HG03378 (cell line): ENCODE data around the gene DUS1L.

Experiments
- ATAC-seq: cut with Tn5 transposase; IDR thresholded peaks from one replicate; pipeline ENCODE4 v1.9.1; 2021; ENCODE audit warnings: mild to moderate bottlenecking, moderate library complexity; ENCODE audit not compliant: unreplicated experiment

The DUS1L gene

DNA sequence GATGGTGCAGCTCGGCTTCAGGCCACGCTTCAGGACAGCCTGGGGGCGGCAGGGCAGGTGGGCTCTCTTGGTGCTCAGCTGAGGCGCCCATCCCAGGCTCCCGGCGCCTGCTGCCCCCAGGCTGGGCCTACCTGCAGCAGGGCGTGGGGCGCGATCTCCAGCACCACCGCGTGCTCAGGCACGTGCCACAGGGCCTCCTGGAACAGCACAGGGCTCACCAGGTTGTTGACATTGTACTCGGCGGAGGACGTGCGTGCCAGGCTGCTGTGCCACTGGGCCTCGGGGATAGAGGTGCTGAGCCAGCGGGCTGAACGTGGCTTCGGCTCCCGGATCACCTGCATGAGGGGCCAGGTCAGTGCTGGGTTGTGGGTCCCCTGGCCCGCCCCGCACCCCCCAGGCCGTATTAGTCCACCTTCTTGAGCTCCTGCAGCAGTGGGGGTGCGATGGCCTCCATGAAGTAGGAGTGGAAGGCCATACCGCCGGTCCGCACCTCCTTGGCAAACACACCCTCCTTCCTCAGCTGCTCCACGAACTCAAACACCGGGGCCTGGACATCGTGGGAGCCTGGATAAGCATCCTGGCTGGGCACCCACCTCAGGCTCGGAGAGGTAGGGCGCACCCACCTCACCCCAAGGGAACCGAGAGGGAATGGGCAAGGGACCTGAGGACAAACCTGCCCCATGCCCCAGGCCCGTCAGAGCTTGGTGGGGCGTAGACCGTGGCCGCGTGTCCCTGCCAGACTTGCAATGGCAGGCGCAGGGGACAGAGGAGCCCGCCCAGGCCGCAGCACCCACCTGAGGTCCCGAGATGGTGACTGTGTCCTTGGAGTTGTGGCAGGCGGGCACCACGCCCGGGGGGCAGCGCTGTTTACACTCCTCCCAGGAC lies 23.5 kb upstream of the DUS1L start:
- ATAC-seq = no peak

DNA sequence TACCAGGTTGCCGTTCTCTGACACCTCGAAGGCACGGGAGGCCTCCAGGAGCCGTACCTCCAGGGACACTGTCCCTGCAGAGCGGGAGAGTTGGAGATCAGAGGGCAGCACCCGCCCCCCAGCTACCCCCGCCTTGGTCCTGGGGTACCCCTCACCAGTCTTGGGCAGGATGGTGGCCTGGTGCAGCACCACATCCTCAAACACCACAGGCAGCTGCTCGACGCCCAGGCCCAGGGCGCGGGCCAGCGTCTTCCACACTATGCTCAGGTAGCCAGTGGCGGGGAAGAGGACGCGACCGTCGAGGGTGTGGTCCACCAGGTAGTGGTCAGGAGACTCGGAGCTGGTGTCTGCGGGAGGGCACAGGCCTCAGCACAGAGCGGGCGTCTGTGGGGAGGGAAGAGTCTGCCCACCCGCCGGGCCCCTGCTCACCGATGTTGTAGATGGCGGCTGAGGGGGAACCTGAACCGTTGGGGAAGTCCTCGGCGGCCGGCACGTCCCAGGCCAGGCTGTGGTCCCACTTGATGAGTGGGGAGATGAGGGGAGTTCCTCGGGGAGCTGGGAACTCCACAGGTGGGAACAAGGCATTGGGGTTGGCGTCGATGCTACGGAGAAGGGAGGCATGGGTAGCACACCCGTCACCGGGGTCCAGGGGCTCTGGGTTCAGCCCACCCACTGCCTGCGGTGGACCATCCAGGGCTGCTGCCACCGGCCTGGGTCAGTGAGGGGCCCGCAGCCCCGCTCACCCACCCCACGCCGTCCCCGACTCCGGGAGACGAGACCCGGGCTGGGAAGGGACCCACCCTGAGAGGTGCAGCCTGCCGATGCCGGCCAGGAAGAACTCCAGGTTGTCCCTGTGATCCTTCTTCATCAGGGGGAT lies 22.6 kb upstream of the DUS1L start:
- ATAC-seq = no peak

DNA sequence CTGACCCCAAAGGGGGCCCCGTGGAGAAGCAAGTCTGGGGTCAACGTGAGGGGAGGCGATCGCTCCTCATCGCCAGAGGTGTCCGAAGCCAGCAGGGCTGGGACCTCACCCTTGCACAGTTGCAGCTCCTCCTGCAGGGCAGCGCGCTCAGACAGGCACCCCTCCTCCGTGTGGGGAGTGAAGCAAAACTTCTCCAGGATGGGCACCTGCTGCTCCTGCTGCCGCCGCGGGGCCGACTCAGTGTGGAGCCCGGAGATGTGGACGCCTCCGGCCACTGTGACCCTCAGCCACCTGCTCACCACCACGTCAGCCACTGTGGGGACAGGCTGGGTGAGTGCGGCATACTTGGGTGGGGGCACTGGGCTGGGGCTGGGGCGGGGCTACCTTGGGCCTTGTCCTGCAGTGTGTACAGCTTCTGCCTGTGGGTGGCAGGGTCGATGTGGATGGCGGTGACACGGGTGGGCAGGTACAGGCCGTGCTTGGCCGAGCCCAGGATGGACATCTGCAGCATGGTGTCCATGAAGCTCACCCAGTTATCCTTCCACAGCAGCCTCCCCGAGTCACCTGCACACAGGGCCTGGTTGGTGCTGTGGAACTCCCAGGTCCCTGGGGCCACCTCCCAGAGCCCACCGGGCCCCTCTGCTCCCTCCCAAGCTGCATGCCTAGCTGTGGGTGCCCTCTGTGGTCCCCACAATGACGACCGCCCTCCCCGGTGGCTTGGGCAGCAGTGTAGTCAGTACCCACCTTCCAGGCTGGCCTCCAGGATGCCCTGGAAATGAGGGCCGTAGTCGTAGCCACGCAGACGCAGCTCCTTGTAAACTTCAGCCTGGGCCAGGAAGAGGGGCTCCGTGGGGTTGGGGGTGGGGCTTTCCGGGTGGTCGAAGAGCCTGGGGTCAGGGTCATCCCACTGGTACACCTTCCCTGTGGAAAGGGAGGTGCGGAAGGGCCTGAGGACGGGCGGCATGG lies 21.6 kb upstream of the DUS1L start:
- ATAC-seq = no peak

DNA sequence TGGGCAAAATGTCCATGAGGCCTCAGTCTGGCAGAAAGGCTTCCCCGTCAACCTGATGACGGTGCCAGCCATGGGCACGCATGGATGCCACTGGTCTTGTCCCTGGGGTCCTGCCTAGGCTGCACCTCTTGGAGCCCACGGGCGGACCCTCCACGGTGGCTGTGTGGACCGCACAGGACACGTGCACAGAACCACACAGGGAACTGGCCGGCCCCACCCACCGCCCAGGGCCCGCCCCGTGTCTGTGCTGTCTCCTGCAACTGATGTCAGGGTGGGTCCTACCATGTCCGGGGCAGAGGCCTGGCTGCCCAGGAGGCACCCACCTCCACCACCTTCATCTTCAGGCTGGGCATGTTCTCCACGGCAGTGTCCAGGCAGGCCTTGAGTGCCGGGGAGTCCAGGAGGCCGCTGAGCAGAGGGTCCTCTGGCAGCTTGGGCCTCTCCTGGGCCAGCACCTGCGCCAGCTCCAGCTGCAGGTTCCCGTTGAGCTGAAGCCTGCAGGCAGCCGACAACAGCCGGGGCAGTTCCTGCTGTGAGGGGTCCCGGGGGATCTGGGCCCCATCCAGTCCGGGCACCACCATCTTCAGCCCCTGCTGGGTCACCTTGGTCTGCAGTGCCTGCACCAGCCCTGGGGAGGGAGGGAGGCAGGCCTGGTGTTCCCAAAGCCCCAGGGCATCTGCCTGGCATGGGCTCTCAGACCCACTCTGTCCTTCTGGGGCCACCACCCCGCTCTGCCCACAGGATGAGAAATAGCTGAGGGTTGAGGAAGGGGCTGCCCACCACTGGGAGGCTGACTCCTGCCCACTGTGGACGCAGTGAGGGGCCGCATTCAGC lies 20.5 kb upstream of the DUS1L start:
- ATAC-seq = no peak

DNA sequence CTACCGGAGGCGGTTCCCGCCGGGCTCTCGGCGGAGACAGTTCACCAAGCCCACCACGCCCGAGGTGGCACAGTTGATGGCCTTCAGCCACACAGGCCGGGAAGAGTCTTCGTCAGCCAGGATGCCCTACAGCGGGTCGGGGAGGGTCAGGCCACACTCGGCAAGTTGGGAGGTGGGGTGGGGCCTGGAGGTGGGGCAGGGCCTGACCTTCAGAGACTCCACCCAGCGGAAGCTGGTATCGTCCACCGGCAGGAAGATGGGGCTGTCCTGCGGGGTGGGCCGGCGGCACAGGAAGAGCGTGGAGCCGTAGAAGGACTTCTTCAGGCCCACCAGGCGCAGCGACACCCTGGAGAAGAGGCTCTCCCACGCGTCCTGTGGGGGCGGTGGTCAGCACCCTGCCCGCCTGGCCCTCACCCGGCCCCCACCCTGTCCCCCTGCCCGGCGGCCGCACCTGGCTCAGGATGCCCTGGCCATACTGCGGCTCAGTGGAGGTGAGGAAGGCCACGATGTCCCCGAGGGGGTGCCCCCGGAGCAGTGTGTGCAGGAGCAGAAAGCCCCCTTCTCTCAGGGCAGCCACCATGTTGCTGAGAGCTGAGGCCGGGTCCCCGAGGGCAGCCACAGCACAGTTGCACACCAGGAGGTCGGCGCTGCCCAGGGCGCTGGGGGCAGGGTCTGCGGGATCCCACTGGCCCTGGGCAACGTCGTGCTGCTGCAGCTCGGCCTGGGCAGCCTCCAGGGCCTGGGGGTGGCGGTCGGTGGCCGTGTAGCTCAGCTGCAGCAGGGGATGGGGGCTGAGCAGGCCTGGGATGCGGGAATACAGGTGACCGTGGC lies 19.6 kb upstream of the DUS1L start:
- no peak for ATAC-seq

DNA sequence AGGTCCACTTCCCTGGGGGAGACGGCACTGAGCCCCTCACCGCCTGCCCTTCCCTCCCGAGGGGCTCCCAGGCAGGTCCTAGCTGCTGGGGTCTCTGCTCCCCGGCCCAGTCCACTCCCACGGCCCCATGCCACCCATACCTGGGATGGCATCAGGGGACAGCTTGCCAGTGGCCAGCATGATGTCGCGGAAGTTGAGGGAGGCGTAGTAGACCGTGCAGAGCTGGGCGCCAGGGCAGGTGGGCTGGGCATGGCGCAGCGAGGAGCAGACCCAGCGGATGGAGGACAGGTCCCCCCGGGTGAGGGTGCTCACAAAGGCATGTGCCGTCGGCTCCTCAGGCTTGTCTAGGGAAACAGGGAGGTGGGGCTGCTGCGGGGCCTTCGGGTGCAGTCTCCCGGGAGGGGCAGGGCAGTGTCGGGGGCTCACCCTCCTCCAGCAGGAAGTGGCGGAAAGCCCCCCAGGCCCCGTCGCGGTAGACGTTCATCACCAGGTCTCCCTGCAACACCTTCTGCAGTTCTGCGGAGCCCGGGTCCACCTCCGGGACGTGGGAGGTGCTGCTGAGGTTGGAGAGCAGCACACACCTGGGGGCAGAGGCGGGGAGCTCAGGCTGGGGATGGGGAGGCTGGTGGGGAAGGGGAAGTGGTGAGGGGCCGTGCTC lies 18.9 kb upstream of the DUS1L start:
- ATAC-seq = no peak

DNA sequence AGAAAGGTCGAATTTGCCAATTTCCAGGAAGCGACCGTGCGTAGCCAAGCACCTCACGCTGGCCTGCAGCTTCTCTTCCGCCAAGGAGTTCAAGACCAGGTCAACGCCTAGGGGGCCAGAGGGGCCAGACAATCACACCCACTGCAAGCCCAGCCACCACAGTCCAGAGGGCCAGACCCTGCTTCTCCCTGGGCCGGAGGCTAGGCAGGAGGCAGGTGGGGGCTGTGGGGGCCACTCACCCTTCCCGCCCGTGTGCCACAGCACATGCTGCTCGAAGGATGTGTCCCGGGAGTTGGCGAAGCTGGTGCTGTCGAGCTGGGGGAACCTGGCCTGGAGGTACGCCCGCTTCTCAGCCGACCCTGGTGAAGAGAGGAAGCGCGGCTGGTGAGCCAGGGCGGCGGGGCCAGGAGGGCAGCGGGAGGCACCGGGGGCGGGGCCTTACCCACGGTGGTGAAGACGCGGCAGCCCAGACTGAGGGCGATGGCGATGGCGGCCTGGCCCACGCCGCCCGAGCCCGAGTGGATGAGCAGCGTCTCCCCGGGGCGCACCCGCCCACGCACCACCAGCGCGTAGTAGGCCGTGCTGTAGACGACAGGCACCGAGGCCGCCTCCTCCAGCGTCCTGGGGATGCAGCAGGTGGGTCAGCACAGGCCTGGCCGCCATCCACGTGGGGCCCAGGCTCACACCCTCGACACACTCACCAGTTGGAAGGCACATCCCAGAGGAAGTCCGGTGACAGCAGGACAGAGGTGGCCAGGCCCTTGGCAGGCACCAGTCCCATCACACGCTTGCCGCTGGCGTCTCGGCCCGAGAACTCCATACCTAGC lies 18.1 kb upstream of the DUS1L start:
- no peak for ATAC-seq

DNA sequence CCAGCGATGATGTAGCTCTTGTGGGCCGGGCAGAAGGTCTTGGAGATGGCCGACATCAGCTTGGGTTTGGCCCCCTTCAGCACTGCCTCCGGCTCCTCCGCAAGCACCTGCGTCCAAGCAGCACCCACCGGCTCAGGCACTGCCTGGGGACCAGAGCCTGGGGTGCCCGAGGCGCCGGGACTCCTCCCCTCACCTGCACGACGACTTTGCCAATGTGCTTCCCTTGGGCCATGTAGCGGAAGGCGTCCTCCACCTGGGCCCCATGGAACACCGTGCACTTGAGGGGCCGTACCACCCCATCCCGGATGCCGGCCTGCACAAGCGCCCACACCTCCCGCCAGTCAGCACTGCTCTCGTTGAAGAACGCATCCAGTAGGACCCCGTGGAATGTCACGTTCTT lies 17.4 kb upstream of the DUS1L start:
- ATAC-seq = no peak

DNA sequence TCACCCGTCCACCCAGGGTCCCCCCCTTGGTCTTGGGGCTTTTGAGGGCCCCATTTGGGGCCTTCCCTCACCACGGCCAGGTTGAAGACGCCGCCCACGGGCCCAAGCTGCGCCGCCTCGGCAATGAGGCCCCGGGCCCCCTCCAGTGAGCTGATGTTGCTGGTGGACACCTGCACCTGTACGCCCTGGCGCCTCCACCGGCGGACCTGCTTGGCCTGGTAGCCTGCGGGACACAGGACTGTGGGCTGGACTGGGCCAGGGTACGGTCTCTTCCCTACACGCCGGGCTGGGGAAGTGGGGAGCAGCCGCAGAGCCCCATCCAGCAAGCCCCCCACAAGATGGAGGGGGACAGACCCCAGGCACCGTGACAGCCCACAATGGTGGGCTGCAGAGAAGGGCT lies 16.9 kb upstream of the DUS1L start:
- ATAC-seq = no peak

DNA sequence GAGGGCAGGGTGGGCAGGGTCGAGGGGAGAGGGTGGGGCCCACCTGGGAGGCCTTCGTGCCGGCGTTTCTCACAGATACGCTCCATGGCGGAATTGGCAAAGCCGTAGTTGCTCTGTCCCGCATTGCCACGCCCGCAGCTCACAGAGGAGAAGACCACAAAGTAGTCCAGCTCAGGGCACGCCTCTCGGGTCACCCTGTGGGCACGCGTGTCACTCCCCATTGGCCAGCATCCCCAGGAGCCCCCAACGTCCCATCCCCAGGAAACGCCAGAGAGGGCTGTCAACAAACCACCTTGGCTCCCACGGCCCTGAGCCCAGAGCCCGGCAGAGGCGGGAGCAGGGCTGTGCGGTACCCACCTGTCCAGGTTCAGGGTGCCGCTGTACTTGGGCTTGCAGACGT lies 16.4 kb upstream of the DUS1L start:
- ATAC-seq = no peak

DNA sequence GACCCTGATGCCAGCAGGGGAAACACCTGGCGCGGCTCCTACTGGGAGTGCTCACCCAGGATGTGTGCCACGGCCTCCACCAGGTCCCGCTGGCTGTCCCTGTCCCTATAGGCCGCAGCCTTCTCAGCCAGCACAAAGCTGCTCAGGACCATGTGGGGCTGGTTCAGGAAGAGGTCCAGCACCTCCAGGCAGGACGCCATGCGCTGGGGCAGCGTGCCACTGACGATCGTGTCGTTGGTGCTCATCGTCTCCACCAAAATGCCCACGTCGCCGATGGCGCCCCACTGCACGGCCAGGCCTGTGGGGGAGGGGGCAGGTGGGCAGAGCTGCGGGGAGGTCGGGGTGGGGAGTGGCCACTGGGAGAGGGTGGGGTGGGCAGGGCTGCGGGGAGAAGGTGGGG lies 15.9 kb upstream of the DUS1L start:
- ATAC-seq = no peak

DNA sequence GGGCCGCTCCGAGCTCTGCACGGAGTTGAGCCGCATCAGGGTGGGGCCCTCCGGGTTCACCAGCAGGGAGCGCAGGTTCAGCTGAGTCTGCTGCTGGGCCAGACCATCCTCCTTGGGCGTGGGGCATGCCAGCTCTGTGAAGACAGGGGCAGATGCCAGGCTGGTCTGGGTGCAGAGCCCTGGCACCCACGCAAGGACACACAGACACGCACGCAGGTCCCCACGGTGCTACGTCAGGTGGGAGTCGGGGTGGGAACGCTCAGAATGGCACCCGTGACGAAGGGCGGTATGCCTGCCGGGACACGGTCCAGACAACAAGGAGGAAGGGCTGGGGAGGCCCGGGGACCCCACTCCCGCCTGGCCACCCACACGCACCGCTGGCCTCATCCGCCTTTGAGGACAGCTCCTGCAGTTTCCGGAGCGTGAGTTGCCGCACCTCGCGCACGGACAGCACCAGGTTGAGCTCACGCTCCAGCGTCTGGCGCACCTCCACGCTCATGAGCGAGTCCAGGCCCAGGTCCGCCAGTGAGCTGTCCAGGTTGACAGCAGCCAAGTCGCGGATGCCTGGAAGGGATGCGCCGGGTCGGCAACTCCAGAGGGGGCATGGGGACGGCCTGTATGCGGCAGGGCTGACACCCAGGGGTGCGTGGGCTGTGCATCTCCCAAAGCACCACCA lies 15.3 kb upstream of the DUS1L start:
- ATAC-seq = no peak

DNA sequence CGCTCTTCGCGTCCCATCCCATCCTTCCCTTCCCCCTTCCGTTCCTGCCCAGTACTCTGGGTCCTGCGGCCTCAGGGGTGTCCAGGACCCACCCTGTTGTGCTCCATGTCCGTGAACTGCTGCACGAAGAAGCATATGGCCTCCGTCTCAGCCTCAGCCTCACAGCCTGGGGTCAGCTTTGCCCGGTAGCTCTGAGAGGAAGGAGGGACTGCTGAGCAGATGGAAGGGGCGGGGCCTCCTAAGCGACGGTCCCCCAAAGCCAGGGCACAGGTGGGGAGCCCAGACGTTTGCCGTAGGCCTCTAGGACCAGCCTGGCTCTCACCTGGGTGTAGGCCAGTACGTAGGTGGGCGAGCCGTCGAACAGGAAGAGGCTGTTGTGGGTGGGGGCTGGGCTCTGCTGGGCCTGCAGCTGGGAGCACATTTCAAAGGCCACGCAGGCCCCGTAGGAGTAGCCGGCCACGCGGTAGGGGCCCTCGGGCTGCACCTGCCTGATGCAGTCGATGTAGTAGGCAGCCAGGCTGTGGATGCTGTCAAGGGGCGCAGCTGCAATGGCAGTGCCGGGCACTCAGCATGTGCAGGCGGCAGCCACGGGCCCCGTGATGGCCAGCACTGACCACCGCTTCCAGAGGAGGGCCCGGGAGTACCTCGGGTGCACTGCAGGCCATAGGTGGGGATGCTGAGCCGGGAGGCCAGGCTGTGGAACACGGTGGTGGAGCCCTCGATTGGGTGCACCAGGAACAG lies 14.6 kb upstream of the DUS1L start:
- no peak for ATAC-seq

DNA sequence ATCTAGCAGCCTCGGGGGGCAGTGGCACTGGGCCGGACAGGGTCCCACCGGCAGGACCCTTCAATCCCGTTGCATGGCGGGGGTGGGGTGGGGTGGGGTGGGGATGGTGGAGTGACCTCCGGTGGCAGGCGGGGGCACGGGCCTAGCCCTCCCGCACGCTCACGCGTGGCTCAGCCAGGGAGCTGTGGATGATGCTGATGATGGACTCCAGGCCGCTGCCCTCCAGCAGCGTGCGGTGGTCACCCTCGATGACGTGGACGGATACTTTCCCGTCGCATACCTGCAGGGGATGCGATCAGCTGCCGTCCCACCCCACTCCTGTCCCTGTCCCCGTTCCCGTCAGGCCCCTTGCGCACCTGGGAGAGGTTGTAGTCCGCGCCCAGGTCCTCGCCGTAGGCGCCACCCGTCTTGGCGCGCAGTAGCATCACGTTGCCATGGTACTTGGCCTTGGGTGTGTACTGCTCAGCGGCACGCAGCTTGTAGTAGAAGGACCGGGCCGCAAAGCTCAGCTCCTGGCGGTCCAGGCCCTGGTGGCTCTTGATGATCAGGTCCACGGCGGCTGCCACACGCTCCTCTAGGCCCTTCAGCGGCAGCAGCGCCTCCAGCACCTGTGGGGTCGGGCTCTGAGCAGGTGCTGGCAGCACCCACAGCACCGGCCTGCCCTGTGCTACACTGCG lies 13.5 kb upstream of the DUS1L start:
- ATAC-seq = no peak

DNA sequence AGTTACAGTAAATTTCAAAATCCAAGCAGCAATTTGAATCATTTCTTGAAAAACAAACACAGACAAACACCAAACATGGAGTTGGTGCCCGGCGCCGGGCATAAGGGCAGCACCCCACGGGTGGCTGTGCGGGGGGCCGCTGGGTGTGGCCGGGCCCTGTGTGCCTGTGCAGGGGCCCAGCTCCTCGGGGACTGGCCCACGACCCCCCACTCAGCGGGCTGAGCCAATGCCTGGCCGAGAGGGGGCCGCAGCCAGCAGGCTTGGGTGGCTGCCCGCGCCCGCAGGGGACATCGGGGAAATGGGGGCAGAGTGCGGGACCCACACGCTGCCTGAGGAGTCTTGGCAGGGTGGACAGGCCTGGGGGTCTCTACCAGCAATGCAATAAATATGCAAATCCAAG lies 12.8 kb upstream of the DUS1L start:
- no peak for ATAC-seq
